Thyroid gland (tissue), 4 donors: Measurements from ENCODE around the gene SLC12A8.

ENCODE experiments used
- CTCF ChIP-seq, 6 experiments: fragments of 200-600 bp in 3 of 6; fragments of 450-650 bp in 3 of 6; sonication (generic) in 3 of 6; IDR thresholded peaks; one replicate each; pipeline ENCODE4 v1.5.1; 2016 to 2019; ENCODE audit warnings: antibody characterized with exemption in 6 of 6, mild to moderate bottlenecking in 2 of 6, inconsistent platforms in 1 of 6, moderate library complexity in 1 of 6
- POLR2A ChIP-seq, 2 donors: fragments of 450-650 bp; IDR thresholded peaks; one replicate each; pipeline ENCODE4 v1.6.1; 2017; ENCODE audit warnings: antibody characterized with exemption in 2 of 2, mild to moderate bottlenecking in 2 of 2, moderate library complexity in 1 of 2

- TF ChIP-seq POLR2A (IDR thresholded peaks at IDR 0.05) = no peak
- no peak for TF ChIP-seq CTCF (IDR thresholded peaks at IDR 0.05)
Observed at GRCh38 chr3:125132815-125133214, 79.7 kb downstream of the SLC12A8 start.
